Measurements from ENCODE around the gene SLC36A2.

- no peak for TF ChIP-seq EZH2 (IDR thresholded peaks at IDR 0.05; ENCODE audit: low read length, missing control alignments)
- TF ChIP-seq CTCF (conservative IDR thresholded peaks at IDR 0.05 in 1 of 2, IDR thresholded peaks at IDR 0.05 in 1 of 2; ENCODE audit: low read depth in 1 of 2, low read length in 2 of 2), result no peak
Observed at GRCh38 chr5:151328734-151329133, 18.6 kb downstream of the SLC36A2 start.
